Natural killer cell (primary cell): ENCODE measurements around the gene SOX11. TPM values are rescaled to one million over a fixed set of nuclear protein-coding genes. Genes with fewer than 3 reads are reported as not detected.

Experiments
- ATAC-seq, 3 donors: fragments of 150-1000 bp in 2 of 3; fragments of 200-7000 bp in 1 of 3; cut with Tn5 transposase; 1 replicate in 1 of 3; 2 replicates in 2 of 3; pipeline ENCODE4 v1.10.0; 2021; ENCODE audit warnings: mild to moderate bottlenecking in 2 of 3, moderate library complexity in 2 of 3
- DNase-seq, 2 donors: peaks; one replicate each; pipeline versions ENCODE4 v3.0.0 to v3.0.0-alpha.2; 2013 to 2021; ENCODE audit warnings: mixed read lengths in 1 of 2
- H3K27ac ChIP-seq: one replicate; pipeline ENCODE4 v1.5.1; 2013; ENCODE audit warnings: mild to moderate bottlenecking, low read length
- H3K27me3 ChIP-seq: one replicate; pipeline ENCODE4 v1.6.1; 2013; ENCODE audit warnings: low read length; ENCODE audit not compliant: control insufficient read depth, insufficient read depth
- H3K36me3 ChIP-seq: one replicate; pipeline ENCODE4 v1.6.1; 2013; ENCODE audit warnings: low read length; ENCODE audit not compliant: control insufficient read depth, insufficient read depth
- H3K4me1 ChIP-seq: one replicate; pipeline ENCODE4 v1.6.1; 2013; ENCODE audit warnings: low read length; ENCODE audit not compliant: control insufficient read depth, insufficient read depth
- H3K4me3 ChIP-seq: one replicate; pipeline ENCODE4 v1.5.1; 2013; ENCODE audit warnings: low read length
- H3K9me3 ChIP-seq: one replicate; pipeline ENCODE4 v1.6.1; 2013; ENCODE audit warnings: low read length; ENCODE audit not compliant: control insufficient read depth, insufficient read depth
- H3K27ac Mint-ChIP-seq, 2 donors: one replicate each; pipeline ENCODE4 v1.8.0; 2022; ENCODE audit warnings: mild to moderate bottlenecking in 2 of 2, mixed read lengths in 2 of 2, moderate library complexity in 1 of 2
- H3K27me3 Mint-ChIP-seq, 2 donors: one replicate each; pipeline ENCODE4 v1.8.0; 2022; ENCODE audit warnings: low read depth in 2 of 2, mixed read lengths in 2 of 2
- H3K36me3 Mint-ChIP-seq: one replicate; pipeline ENCODE4 v1.8.0; 2022; ENCODE audit warnings: mixed read lengths
- H3K4me1 Mint-ChIP-seq, 2 donors: one replicate each; pipeline ENCODE4 v1.8.0; 2022; ENCODE audit warnings: mixed read lengths in 2 of 2
- H3K4me3 Mint-ChIP-seq: one replicate; pipeline ENCODE4 v1.8.0; 2022; ENCODE audit warnings: mild to moderate bottlenecking, moderate library complexity, mixed read lengths
- H3K9me3 Mint-ChIP-seq, 2 donors: one replicate each; pipeline ENCODE4 v1.8.0; 2022; ENCODE audit warnings: mixed read lengths in 2 of 2
- WGBS: methylation state at CpG from one replicate; pipeline ENCODE4 v1.1.7; 2013; ENCODE audit warnings: missing lambda C conversion rate; ENCODE audit not compliant: insufficient coverage; 5-methylcytosine and 5-hydroxymethylcytosine counted together
- intact Hi-C: fragments of 100-400 bp; cut with micrococcal nuclease; formaldehyde crosslinking; loops from one replicate; pipeline ENCODE4 v1.14.2; 2022
- total RNA-seq, 4 donors: library from RNA; stranded (reverse); fragments of 120-200 nt in 1 of 4; gene quantifications; one replicate each; pipeline versions ENCODE4 v1.2.3 to v1.2.4, GENCODE V29; 2013 to 2022
- TF ChIP-seq, protein P1 (sequence below): fragments of 200-600 bp; IDR thresholded peaks from one replicate; pipeline ENCODE4 v1.8.0; 2022; ENCODE audit warnings: antibody characterized with exemption

Gene SOX11
- total RNA-seq, 3 donors from 2014 or later (not counting 1 experiment from before 2014, with no cell fraction given), result not detected

DNA sequence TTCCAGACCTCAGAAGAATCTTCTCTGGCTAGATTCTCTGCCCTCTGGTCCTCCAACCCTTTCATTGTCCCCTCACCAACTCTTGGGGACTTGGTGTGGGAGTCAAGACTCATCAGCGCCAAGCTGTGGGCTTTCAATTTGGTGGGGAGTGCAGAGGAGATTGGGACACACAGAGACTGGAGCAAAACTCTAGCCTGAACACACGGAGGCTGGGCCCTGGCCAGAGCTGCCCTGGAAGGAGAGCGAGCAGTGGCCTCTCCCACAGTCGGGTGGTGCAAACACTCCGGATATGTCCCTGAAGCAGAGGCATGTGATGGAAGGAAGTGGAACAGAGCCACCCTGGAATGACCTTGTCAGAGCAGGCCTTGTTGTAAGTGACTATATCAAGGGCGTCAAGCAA is 8.7 kb upstream of the SOX11 start:
- Histone ChIP-seq H3K27ac (no peak overlapping the region), H3K36me3 (no peaks in the 10 kb centered on the region), H3K4me1 (no peaks in the 10 kb centered on the region), H3K4me3 (no peak overlapping the region), H3K27me3 (no peaks in the 10 kb centered on the region), H3K9me3 (no peaks in the 10 kb centered on the region)
- H3K9me3 Mint-ChIP-seq, result peaks cover 6 to 8% of the 10 kb centered on the region in 2 donors
- DNase-seq, result no peak
- TF ChIP-seq, protein P1, sequence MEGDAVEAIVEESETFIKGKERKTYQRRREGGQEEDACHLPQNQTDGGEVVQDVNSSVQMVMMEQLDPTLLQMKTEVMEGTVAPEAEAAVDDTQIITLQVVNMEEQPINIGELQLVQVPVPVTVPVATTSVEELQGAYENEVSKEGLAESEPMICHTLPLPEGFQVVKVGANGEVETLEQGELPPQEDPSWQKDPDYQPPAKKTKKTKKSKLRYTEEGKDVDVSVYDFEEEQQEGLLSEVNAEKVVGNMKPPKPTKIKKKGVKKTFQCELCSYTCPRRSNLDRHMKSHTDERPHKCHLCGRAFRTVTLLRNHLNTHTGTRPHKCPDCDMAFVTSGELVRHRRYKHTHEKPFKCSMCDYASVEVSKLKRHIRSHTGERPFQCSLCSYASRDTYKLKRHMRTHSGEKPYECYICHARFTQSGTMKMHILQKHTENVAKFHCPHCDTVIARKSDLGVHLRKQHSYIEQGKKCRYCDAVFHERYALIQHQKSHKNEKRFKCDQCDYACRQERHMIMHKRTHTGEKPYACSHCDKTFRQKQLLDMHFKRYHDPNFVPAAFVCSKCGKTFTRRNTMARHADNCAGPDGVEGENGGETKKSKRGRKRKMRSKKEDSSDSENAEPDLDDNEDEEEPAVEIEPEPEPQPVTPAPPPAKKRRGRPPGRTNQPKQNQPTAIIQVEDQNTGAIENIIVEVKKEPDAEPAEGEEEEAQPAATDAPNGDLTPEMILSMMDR, result no peak
- H3K4me1 Mint-ChIP-seq, result no peaks in the 10 kb centered on the region
- H3K27me3 Mint-ChIP-seq, result no peaks in the 10 kb centered on the region
- no peak overlapping the region for H3K27ac Mint-ChIP-seq
- no peak overlapping the region for H3K4me3 Mint-ChIP-seq
- no peak for ATAC-seq
- WGBS, result 94% methylated on average over 6 of the region's 6 CpGs
- no peaks in the 10 kb centered on the region for H3K36me3 Mint-ChIP-seq
- intact Hi-C loops, result no loop called here

DNA sequence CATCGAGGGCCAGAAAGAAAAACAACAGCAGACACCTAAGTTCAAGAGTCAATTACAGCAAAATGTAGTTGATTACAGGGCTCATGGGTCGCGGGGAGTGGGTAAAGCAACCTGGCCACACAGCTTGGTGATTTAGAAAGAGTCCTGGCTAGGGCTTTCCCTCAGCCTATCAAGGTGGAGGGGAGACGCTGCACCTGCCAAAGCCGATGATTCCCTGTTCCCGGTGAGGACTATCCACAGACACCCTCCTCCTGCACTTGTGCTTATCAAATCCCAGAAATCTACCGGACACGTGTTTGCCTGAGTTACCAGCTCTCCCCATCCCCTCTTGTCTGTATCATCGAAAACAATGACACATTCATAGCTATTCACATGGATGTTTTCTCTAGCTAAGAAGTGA is 7.0 kb upstream of the SOX11 start:
- Mint-ChIP-seq H3K9me3 (peaks cover 6% of the 10 kb centered on the region in 2 donors), H3K4me1 (no peaks in the 10 kb centered on the region), H3K27me3 (peaks cover 7 to 8% of the 10 kb centered on the region in 2 donors), H3K27ac (no peak overlapping the region), H3K36me3 (peaks cover 6% of the 10 kb centered on the region), H3K4me3 (no peak overlapping the region)
- H3K36me3 ChIP-seq, result no peaks in the 10 kb centered on the region
- WGBS, result 82% methylated on average over 9 of the region's 9 CpGs
- DNase-seq (no peak), ATAC-seq (no peak)
- intact Hi-C loops, result no loop called here
- TF ChIP-seq, protein P1, result no peak
- peaks cover 3% of the 10 kb centered on the region for H3K27me3 ChIP-seq
- H3K27ac ChIP-seq, result no peak overlapping the region
- H3K4me1 ChIP-seq, result no peaks in the 10 kb centered on the region
- H3K4me3 ChIP-seq, result no peak overlapping the region
- H3K9me3 ChIP-seq, result no peaks in the 10 kb centered on the region

DNA sequence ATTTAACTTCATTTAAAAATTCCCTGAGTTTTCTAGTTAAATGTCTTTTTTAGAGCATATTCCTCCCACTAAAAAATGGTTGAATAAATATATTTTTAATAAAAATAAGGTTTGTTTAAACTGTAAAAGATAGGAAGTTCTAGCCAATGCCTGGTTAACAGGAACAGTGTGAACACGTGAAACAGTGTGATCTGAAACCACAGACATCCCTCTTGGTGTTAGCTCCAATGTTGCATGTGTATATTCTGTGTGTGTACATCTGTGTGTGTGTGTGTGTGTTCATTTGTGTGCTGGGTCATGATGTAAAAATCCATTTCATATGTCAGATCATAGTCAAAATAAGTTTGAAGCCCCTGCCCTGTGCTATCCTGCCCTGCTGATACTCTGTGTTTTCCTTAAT is 6.1 kb upstream of the SOX11 start:
- ATAC-seq, result no peak
- Mint-ChIP-seq H3K27ac (no peak overlapping the region), H3K4me1 (no peaks in the 10 kb centered on the region), H3K27me3 (peaks cover 14 to 16% of the 10 kb centered on the region in 2 donors), H3K9me3 (peaks cover 6% of the 10 kb centered on the region in 2 donors), H3K36me3 (peaks cover 14% of the 10 kb centered on the region), H3K4me3 (no peak overlapping the region)
- intact Hi-C loops, result no loop called here
- Histone ChIP-seq H3K4me1 (no peaks in the 10 kb centered on the region), H3K9me3 (no peaks in the 10 kb centered on the region), H3K4me3 (no peak overlapping the region), H3K27me3 (peaks cover 4% of the 10 kb centered on the region), H3K27ac (no peak overlapping the region), H3K36me3 (no peaks in the 10 kb centered on the region)
- DNase-seq, result no peak
- TF ChIP-seq, protein P1, result no peak
- 0% methylated on average over 1 of the region's 1 CpG for WGBS

DNA sequence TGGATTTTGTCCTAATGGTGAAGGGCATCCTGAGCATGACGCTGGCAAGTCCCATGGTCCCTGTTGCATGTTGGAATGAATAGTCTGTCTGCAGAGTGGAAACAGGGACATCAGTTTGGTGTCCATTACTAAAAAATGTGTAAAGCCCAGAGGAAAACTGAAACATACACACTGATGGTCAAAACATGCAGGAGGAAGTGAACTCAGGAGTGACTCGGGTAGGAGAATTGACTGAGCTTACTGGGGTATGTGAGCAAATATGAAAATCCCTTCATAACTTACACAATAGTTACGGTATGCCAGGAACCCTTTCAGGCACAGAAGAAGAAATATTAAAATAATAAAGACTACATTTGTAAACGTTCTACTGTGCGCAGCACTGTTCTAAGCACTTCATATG is 5.6 kb upstream of the SOX11 start:
- H3K4me3 Mint-ChIP-seq, result no peak overlapping the region
- no peak overlapping the region for H3K4me3 ChIP-seq
- TF ChIP-seq, protein P1, result no peak
- intact Hi-C loops, result no loop called here
- no peaks in the 10 kb centered on the region for H3K4me1 Mint-ChIP-seq
- H3K36me3 ChIP-seq, result no peaks in the 10 kb centered on the region
- ATAC-seq (no peak), DNase-seq (no peak)
- peaks cover 4% of the 10 kb centered on the region for H3K27me3 ChIP-seq
- no peak overlapping the region for H3K27ac ChIP-seq
- peaks cover 14% of the 10 kb centered on the region for H3K36me3 Mint-ChIP-seq
- peaks cover 6% of the 10 kb centered on the region in 2 donors for H3K9me3 Mint-ChIP-seq
- H3K9me3 ChIP-seq, result no peaks in the 10 kb centered on the region
- no peaks in the 10 kb centered on the region for H3K4me1 ChIP-seq
- WGBS, result 90% methylated on average over 2 of the region's 5 CpGs
- no peak overlapping the region for H3K27ac Mint-ChIP-seq
- peaks cover 15 to 16% of the 10 kb centered on the region in 2 donors for H3K27me3 Mint-ChIP-seq
